Measurements from ENCODE around the gene SLC26A1.

SLC26A1 gene

GRCh38 chr4:963276-964225 lies 29.7 kb downstream of the SLC26A1 start:
- no peak for DNase-seq

- DNase-seq: no peak
These were observed 30.7 kb downstream of the SLC26A1 start for GRCh38 chr4:962231-963208.

GRCh38 chr4:961351-962230 lies 31.6 kb downstream of the SLC26A1 start:
- DNase-seq: no peak

GRCh38 chr4:960636-961350 lies 32.4 kb downstream of the SLC26A1 start:
- DNase-seq: no peak

GRCh38 chr4:960140-960635 lies 33.0 kb downstream of the SLC26A1 start:
- DNase-seq: no peak

GRCh38 chr4:959338-960139 lies 33.7 kb downstream of the SLC26A1 start:
- DNase-seq: no peak

GRCh38 chr4:958696-959337 lies 34.4 kb downstream of the SLC26A1 start:
- DNase-seq: no peak

- no peak for DNase-seq
These were observed 34.9 kb downstream of the SLC26A1 start for GRCh38 chr4:958314-958665.

- no peak for DNase-seq
These were observed 35.5 kb downstream of the SLC26A1 start for GRCh38 chr4:957581-958313.

GRCh38 chr4:957231-957580 lies 36.0 kb downstream of the SLC26A1 start:
- no peak for DNase-seq

GRCh38 chr4:956531-957230 lies 36.5 kb downstream of the SLC26A1 start:
- no peak for DNase-seq

GRCh38 chr4:955931-956381 lies 37.2 kb downstream of the SLC26A1 start:
- no peak for DNase-seq

- DNase-seq: no peak
These were observed 37.9 kb downstream of the SLC26A1 start for GRCh38 chr4:955161-955921.

GRCh38 chr4:954211-955020 lies 38.8 kb downstream of the SLC26A1 start:
- DNase-seq: no peak

- DNase-seq: no peak
These were observed 39.7 kb downstream of the SLC26A1 start for GRCh38 chr4:953574-953915.

- no peak for DNase-seq
These were observed 40.2 kb downstream of the SLC26A1 start for GRCh38 chr4:952881-953573.
